Ureter (tissue), 1 donor: ENCODE measurements around the gene ZNF2. TPM values are rescaled to one million over a fixed set of nuclear protein-coding genes. Genes with fewer than 3 reads are reported as not detected.

Source experiments
- DNase-seq: peaks from one replicate; pipeline ENCODE4 v3.0.0-alpha.2; 2020; ENCODE audit warnings: low spot score
- total RNA-seq: library from RNA; stranded (reverse); gene quantifications from one replicate; pipeline ENCODE4 v1.2.4, GENCODE V29; 2023
- donor health status: DM: yes; HTN: yes; CAD: no.

The ZNF2 gene
- total RNA-seq, 1 donor from 2014 or later = 4.5 TPM

GRCh38 chr2:95206096-95206495, 40.5 kb downstream of the ZNF2 start:
- no peak for DNase-seq

- peak; percentile 91 for DNase-seq
Measured at GRCh38 chr2:95207111-95207961, 41.7 kb downstream of the ZNF2 start, which contains the start of gene ZNF892. ZNF892 (plus strand) TSS chr2:95207521; CDS start chr2:95207816, 295 bp downstream.

- no peak for DNase-seq
Measured at GRCh38 chr2:95208106-95208505, 42.5 kb downstream of the ZNF2 start.

- no peak for DNase-seq
Measured at GRCh38 chr2:95215018-95215612, 49.5 kb downstream of the ZNF2 start.

- no peak for DNase-seq
Measured at GRCh38 chr2:95220449-95220848, 54.8 kb downstream of the ZNF2 start.

GRCh38 chr2:95225658-95226057, 60.0 kb downstream of the ZNF2 start:
- no peak for DNase-seq

- peak; percentile 52 for DNase-seq
Measured at GRCh38 chr2:95231723-95232122, 66.1 kb downstream of the ZNF2 start.

GRCh38 chr2:95232232-95232631, 66.6 kb downstream of the ZNF2 start:
- no peak for DNase-seq

Other genes starting within 250 kb of the ZNF2 start
- gene MAL, start 140.1 kb upstream of the ZNF2 start, total RNA-seq = 19.2 TPM
- gene MRPS5, start 44.0 kb upstream of the ZNF2 start, total RNA-seq = 52.1 TPM
- 33.3 TPM for gene ZNF514, start 6.0 kb upstream of the ZNF2 start, total RNA-seq
- 5.3 TPM for gene ZNF892, start 41.7 kb downstream of the ZNF2 start, total RNA-seq
- 176 TPM for gene PROM2, start 108.6 kb downstream of the ZNF2 start, total RNA-seq
- gene KCNIP3, start 131.5 kb downstream of the ZNF2 start, total RNA-seq = 6.2 TPM
- 25.7 TPM for gene FAHD2A, start 236.9 kb downstream of the ZNF2 start, total RNA-seq